Pancreas (tissue), 10 donors: ENCODE results near the gene FAM43B. TPM values are rescaled to one million over a fixed set of nuclear protein-coding genes. Genes with fewer than 3 reads are reported as not detected.
A peak's percentile ranks its signal among the peaks of the same experiment; 100 is the strongest.
"Not testable (repeated sequence)": the region's sequence is repeated elsewhere in the genome, so short reads cannot be mapped to it uniquely, and the experiment has no call there.

Experiments
- ATAC-seq, 4 donors: fragments of 200-7000 bp; cut with Tn5 transposase; one replicate each; pipeline versions ENCODE4 v1.8.0 to v1.9.1; 2020; ENCODE audit warnings: mild to moderate bottlenecking in 4 of 4, moderate library complexity in 4 of 4
- DNase-seq, 6 donors: peaks; one replicate each; pipeline ENCODE4 v3.0.0-alpha.2; 2020
- FAIRE-seq: peaks from 2 replicates; lab custom pipeline; 2012; peaks lifted over from hg19 to GRCh38; lab: Jason Lieb, UNC
- H3K27ac ChIP-seq, 4 donors: fragments of 200-600 bp; sonication (generic); 1 replicate in 3 of 4; 2 replicates in 1 of 4; pipeline versions ENCODE4 v1.5.0 to v1.8.0; 2020
- H3K27me3 ChIP-seq, 4 donors: fragments of 200-600 bp; one replicate each; pipeline ENCODE4 v1.8.0; 2021
- H3K36me3 ChIP-seq, 3 donors: fragments of 200-600 bp; sonication (generic) in 1 of 3; one replicate each; pipeline versions ENCODE4 v1.5.0 to v1.8.0; 2020 to 2021
- H3K4me1 ChIP-seq, 3 donors: fragments of 200-600 bp; one replicate each; pipeline ENCODE4 v1.8.0; 2021
- H3K4me3 ChIP-seq, 4 donors: fragments of 200-600 bp; sonication (generic) in 2 of 4; one replicate each; pipeline versions ENCODE4 v1.5.0 to v1.8.0; 2020 to 2021
- H3K9me3 ChIP-seq, 4 donors: fragments of 200-600 bp; one replicate each; pipeline ENCODE4 v1.8.0; 2021
- WGBS, 2 donors: extraction: QIAGEN DNeasy Blood & Tissue Kit; methylation state at CpG; one replicate each; pipeline ENCODE4 v1.1.7; 2013; 5-methylcytosine and 5-hydroxymethylcytosine counted together
- intact Hi-C, 3 donors: fragments of 100-400 bp; cut with DNase I; formaldehyde crosslinking; loops; one replicate each; pipeline versions ENCODE4 v1.11.1 to v1.14.2; 2022
- polyA plus RNA-seq, 2 donors: library from polyadenylated mRNA; stranded (reverse); fragments of 200-250 nt; gene quantifications; one replicate each; pipeline ENCODE4 v1.2.3, GENCODE V29; 2013
- total RNA-seq, 6 donors: library from RNA; stranded (reverse); fragmentation: NEBNext Ultra II Directional in 4 of 6; extraction: Animal tissue kit (Norgen Biotek cat#: 25700) in 4 of 6; gene quantifications; one replicate each; pipeline versions ENCODE4 v1.2.1 to v1.2.4, GENCODE V29; 2021 to 2023
- TF ChIP-seq, protein P1 (sequence below), 4 donors: fragments of 200-600 bp; sonication (generic) in 3 of 4; IDR thresholded peaks; one replicate each; pipeline versions ENCODE4 v1.5.0 to v1.8.0; 2021; ENCODE audit warnings: antibody characterized with exemption in 4 of 4
- donor health status: healthy with polysubstance abuse.
- donor health status: DM: no; HTN: no; CAD: no; lungs with moderate emphysema.
- donor health status: DM: no; HTN: no; CAD: no.
- donor health status: control.
- donor health status: control.
- donor health status: Bipolar disorder and iron deficiency.
- donor health status: DM: yes; HTN: yes; CAD: no.
- donor health status: DM: no; HTN: no; CAD: no.
- donor health status: DM: no; HTN: no; CAD: no.
- donor health status: DM: yes; HTN: yes; CAD: no.

Gene FAM43B
- total and polyA plus RNA-seq, 8 donors = 0.14 to 0.72 (median 0.28) TPM; not detected in 1

DNA sequence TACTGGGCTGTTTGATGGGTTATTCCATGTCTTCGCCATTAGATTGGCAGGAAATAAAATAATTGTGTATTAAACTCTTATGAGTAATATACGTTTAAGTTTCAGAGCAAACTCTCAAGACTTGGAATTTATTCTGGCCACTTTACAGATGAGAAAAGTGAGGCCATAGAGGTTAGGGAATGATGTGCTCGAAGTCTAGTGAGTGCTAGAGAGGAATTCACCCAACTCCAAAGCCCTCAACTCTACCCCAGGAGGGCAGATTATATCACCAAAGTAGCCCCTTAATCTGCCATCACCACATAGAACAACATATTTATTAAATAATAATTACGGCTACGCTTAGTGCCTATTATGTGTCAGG, 44.0 kb upstream of the FAM43B start:
- WGBS, 2 donors = 61 to 62% methylated on average over 5 of the region's 5 CpGs
- no peak for DNase-seq
- intact Hi-C loops = no loop called here
- peak overlapping the region; percentile 89 to 99 (median 96) for H3K4me3 ChIP-seq
- FAIRE-seq = no peak
- no peak for ATAC-seq
- TF ChIP-seq, protein P1, sequence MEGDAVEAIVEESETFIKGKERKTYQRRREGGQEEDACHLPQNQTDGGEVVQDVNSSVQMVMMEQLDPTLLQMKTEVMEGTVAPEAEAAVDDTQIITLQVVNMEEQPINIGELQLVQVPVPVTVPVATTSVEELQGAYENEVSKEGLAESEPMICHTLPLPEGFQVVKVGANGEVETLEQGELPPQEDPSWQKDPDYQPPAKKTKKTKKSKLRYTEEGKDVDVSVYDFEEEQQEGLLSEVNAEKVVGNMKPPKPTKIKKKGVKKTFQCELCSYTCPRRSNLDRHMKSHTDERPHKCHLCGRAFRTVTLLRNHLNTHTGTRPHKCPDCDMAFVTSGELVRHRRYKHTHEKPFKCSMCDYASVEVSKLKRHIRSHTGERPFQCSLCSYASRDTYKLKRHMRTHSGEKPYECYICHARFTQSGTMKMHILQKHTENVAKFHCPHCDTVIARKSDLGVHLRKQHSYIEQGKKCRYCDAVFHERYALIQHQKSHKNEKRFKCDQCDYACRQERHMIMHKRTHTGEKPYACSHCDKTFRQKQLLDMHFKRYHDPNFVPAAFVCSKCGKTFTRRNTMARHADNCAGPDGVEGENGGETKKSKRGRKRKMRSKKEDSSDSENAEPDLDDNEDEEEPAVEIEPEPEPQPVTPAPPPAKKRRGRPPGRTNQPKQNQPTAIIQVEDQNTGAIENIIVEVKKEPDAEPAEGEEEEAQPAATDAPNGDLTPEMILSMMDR (IDR thresholded peaks at IDR 0.05) = no peak
- H3K27me3 ChIP-seq = no peaks in the 10 kb centered on the region
- H3K36me3 ChIP-seq = no peaks in the 10 kb centered on the region
- H3K4me1 ChIP-seq = peaks cover 0 to 15% (median 8%) of the 10 kb centered on the region in 3 donors
- peak overlapping the region; percentile 48 to 63 (median 56) for H3K27ac ChIP-seq
- no peaks in the 10 kb centered on the region for H3K9me3 ChIP-seq

DNA sequence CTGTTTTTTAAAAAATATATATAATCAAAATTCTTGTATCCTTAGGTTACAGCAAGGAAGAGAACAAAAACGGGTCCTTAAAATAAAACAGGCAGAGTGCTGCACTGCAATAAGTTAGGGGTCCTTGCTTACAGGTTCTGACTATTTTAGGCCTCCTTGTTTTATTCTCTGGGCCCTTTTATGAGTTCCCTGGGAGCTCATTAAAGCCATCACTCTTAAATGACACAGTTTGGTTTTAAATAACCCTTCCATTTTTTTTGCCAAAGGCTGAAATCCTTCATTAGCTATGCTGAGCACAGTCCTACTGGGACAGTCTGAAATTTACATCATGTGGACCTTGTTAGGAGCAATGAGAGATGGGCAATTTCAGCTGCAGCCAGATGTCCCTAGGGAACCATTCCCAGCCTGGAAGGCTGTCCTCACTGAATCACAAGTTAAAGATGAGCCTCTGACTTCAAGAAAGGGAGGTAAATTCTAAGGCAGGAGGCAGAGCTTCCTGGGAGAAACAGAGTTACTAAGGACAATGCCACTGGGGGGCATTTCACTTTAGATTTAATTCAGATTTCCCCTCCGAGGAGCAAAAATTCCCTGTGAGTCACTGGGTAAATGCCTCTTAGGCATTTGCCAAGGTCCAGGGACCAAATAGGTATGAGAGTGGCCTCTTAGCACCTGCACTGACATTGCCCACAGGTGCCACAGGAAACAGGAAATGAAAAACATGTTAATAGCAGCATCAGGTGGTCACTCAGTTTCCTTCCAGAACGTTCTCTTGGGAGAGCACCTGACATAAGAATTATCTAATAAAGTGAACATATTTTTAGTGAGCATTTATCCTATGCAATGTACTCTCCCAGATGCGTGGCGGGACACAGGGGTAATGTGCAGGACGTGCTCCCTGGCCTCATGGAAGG, 40.6 kb upstream of the FAM43B start:
- FAIRE-seq (no peak), DNase-seq (no peak), ATAC-seq (no peak)
- Histone ChIP-seq H3K4me1 (peaks cover 0 to 5% (median 4%) of the 10 kb centered on the region in 3 donors), H3K9me3 (no peaks in the 10 kb centered on the region), H3K27ac (no peak overlapping the region), H3K27me3 (no peaks in the 10 kb centered on the region), H3K4me3 (no peak overlapping the region), H3K36me3 (no peaks in the 10 kb centered on the region)
- WGBS, 2 donors = 43 to 50% methylated on average over 6 of the region's 6 CpGs
- TF ChIP-seq, protein P1 (IDR thresholded peaks at IDR 0.05) = no peak
- intact Hi-C loops = no loop called here

- not testable (repeated sequence) for DNase-seq, FAIRE-seq, H3K4me3 ChIP-seq, ATAC-seq, H3K27me3 ChIP-seq, H3K36me3 ChIP-seq, H3K27ac ChIP-seq, H3K4me1 ChIP-seq, H3K9me3 ChIP-seq
- 44% methylated on average over 7 of the region's 7 CpGs for WGBS, 2 donors
- intact Hi-C loops = loop anchor here in 1 of 3 donors (10.0 kb wide), 1 partner anchor 115 kb away; the partner anchor contains the start of gene PINK1
Observed at GRCh38 chr1:20519609-20520262, 32.6 kb upstream of the FAM43B start.

DNA sequence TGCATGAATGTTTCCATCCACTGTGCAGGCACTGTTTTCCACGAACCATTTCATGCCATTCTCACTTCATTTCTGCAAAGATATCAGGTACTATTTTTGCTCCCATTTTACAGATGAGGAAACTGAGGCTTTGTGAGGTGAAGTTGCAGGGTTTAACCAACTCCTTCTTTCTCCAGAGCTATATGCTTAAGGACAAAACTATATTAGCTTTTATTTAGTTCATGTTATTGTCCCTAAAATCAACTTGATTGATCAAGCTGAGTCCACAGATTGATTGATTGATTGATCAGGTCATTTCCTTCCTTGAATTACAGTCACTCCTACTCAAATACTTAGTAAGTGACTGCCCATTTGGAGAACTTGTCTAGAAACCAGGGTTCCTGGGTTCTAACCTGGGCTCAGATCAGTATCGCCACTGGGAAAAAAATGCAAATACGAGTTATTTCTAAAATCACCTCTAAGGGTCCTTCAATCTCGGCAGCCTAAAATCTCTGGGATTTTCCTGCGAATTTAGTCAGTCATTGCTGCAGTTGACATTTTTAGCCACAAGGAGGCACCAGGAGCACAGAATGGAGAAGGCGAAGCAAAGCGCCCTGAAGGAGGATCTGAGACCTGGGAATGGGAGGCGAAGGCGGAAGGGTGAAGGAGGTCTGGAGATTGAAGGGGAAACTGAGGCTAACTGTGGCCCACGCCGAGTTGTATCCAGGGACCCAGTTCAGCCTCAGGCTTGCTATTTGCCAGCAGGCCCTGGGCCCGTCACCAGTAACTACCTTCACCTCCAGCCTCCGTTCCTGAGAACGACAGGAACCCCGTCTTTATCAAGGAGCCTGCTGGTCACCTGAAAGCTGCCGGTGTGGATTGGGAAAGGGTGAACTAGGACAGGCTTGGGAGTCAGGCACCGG, 30.2 kb upstream of the FAM43B start:
- intact Hi-C loops = loop anchor here in 1 of 3 donors (10.0 kb wide), 1 partner anchor 113 kb away; the partner anchor contains the start of gene PINK1
- peaks cover 0 to 5% (median 0%) of the 10 kb centered on the region in 4 donors for H3K27me3 ChIP-seq
- FAIRE-seq = no peak
- no peak overlapping the region for H3K27ac ChIP-seq
- ATAC-seq = peak; percentile 77 to 98 (median 96)
- peak; percentile 56 to 84 (median 69) for DNase-seq
- no peaks in the 10 kb centered on the region for H3K36me3 ChIP-seq
- no peaks in the 10 kb centered on the region for H3K9me3 ChIP-seq
- H3K4me3 ChIP-seq = peak overlapping the region in 2 of 4 donors; percentile 18 to 20
- TF ChIP-seq, protein P1 (IDR thresholded peaks at IDR 0.05) = peak; percentile 72 to 85 (median 79)
- H3K4me1 ChIP-seq = no peaks in the 10 kb centered on the region
- 8 to 15% methylated on average over 17 of the region's 17 CpGs for WGBS, 2 donors
